ENCODE measurements around the gene AP2A1. TPM values are rescaled to one million over a fixed set of nuclear protein-coding genes. Genes with fewer than 3 reads are reported as not detected.

The AP2A1 gene
- total RNA-seq, 1 experiment from 2014 or later, result 119 TPM

- no peak for TF ChIP-seq ATF2 (CRISPR knock-in tag; IDR thresholded peaks at IDR 0.05; ENCODE audit: borderline replicate concordance, low read depth)
- TF ChIP-seq ZNF138 (CRISPR knock-in tag; conservative IDR thresholded peaks at IDR 0.05), result no peak
- TF ChIP-seq MYBL2 (CRISPR knock-in tag; IDR thresholded peaks at IDR 0.05), result no peak
- TF ChIP-seq SMAD4 (CRISPR knock-in tag; IDR thresholded peaks at IDR 0.05), result no peak
- TF ChIP-seq ZNF425 (CRISPR knock-in tag; conservative IDR thresholded peaks at IDR 0.05), result no peak
- no peak for TF ChIP-seq PREB (CRISPR knock-in tag; IDR thresholded peaks at IDR 0.05; ENCODE audit: borderline replicate concordance)
These were observed 9.1 kb downstream of the AP2A1 start (continued) for GRCh38 chr19:49775742-49776370.

GRCh38 chr19:49776371-49776764, 9.6 kb downstream of the AP2A1 start:
- H3K4me3 Mint-ChIP-seq, result no peak overlapping the region
- H3K36me3 Mint-ChIP-seq, result peaks cover 3% of the 10 kb centered on the region; the same call in 1 of the 2 replicates
- no peak for DNase-seq (ENCODE audit: low spot score)
- H3K4me1 Mint-ChIP-seq, result peaks cover 7% of the 10 kb centered on the region
- H3K27ac Mint-ChIP-seq, result no peak overlapping the region; the same call in 1 of the 2 replicates
- CTCF ChIA-PET, result interaction anchor here (0.5 to 2.1 kb wide), 2 partner anchors 58 to 1880 kb away, joined by 3 to 8 read pairs; no protein-coding TSS in a partner anchor
- no peak for TF ChIP-seq CBFB (CRISPR knock-in tag; IDR thresholded peaks at IDR 0.05; ENCODE audit: low read depth)
- TF ChIP-seq HMGA2 (CRISPR knock-in tag; IDR thresholded peaks at IDR 0.05), result no peak
- no peak for TF ChIP-seq NR3C1 (CRISPR knock-in tag; conservative IDR thresholded peaks at IDR 0.05; ENCODE audit: low read depth)
- TF ChIP-seq E2F1 (CRISPR knock-in tag; IDR thresholded peaks at IDR 0.05), result no peak
- no peak for TF ChIP-seq SMAD4 (CRISPR knock-in tag; IDR thresholded peaks at IDR 0.05)
- TF ChIP-seq TEAD1 (CRISPR knock-in tag; IDR thresholded peaks at IDR 0.05), result no peak
- no peak for TF ChIP-seq ZNF121 (CRISPR knock-in tag; IDR thresholded peaks at IDR 0.05)
- TF ChIP-seq CTCF (IDR thresholded peaks at IDR 0.05), result no peak
- no peak for TF ChIP-seq NR2C2 (CRISPR knock-in tag; IDR thresholded peaks at IDR 0.05)
- TF ChIP-seq ZNF396 (CRISPR knock-in tag; IDR thresholded peaks at IDR 0.05; ENCODE audit: borderline replicate concordance), result no peak
- ATAC-seq, result no peak
- H3K27me3 Mint-ChIP-seq (ENCODE audit: low read depth), result no peaks in the 10 kb centered on the region
- no peaks in the 10 kb centered on the region for H3K9me3 Mint-ChIP-seq
- POLR2A ChIA-PET, result no interaction called here
